IPS-NIHi11 (cell line): ENCODE data around the gene SINHCAF.

Source experiments
- DNase-seq: peaks from one replicate; pipeline ENCODE4 v3.0.0; 2012; ENCODE audit warnings: mixed read lengths, low spot score

The SINHCAF gene

GRCh38 chr12:31337952-31338351 is 12.0 kb upstream of the SINHCAF start:
- DNase-seq: no peak

- no peak for DNase-seq
Measured at GRCh38 chr12:31331242-31331641, 5.3 kb upstream of the SINHCAF start.

- no peak for DNase-seq
Measured at GRCh38 chr12:31326736-31327659, 1.0 kb upstream of the SINHCAF start.

- no peak for DNase-seq
Measured at GRCh38 chr12:31325524-31325875, 450 bp downstream of the SINHCAF start.

GRCh38 chr12:31324845-31325523 is 966 bp downstream of the SINHCAF start:
- peak; percentile 25 for DNase-seq

GRCh38 chr12:31324116-31324844 is 1.7 kb downstream of the SINHCAF start:
- peak; percentile 68 for DNase-seq

GRCh38 chr12:31323391-31324115 is 2.4 kb downstream of the SINHCAF start:
- no peak for DNase-seq

GRCh38 chr12:31322801-31323207 is 3.1 kb downstream of the SINHCAF start:
- DNase-seq: no peak

- DNase-seq: no peak
Measured at GRCh38 chr12:31321897-31322228, 4.1 kb downstream of the SINHCAF start.

GRCh38 chr12:31321186-31321896 is 4.6 kb downstream of the SINHCAF start:
- no peak for DNase-seq

- DNase-seq: no peak
Measured at GRCh38 chr12:31318657-31319269, 7.2 kb downstream of the SINHCAF start.

GRCh38 chr12:31317471-31318395 is 8.2 kb downstream of the SINHCAF start:
- no peak for DNase-seq

- no peak for DNase-seq
Measured at GRCh38 chr12:31316891-31317290, 9.1 kb downstream of the SINHCAF start.

GRCh38 chr12:31315784-31316465 is 10.0 kb downstream of the SINHCAF start:
- DNase-seq: no peak

GRCh38 chr12:31315044-31315715 is 10.8 kb downstream of the SINHCAF start:
- DNase-seq: no peak

GRCh38 chr12:31312431-31312830 is 13.5 kb downstream of the SINHCAF start:
- DNase-seq: no peak

- no peak for DNase-seq
Measured at GRCh38 chr12:31311634-31312258, 14.2 kb downstream of the SINHCAF start.

GRCh38 chr12:31310488-31310887 is 15.5 kb downstream of the SINHCAF start:
- no peak for DNase-seq
